ENCODE measurements around the gene STX11. TPM values are rescaled to one million over a fixed set of nuclear protein-coding genes. Genes with fewer than 3 reads are reported as not detected.

STX11 gene
- total RNA-seq, 1 experiment from 2014 or later: 1.3 TPM

- intact Hi-C loops (cut with micrococcal nuclease; ENCODE audit: unreplicated experiment): loop anchor here (2.0 kb wide), 1 partner anchor 14 kb away; no protein-coding TSS in a partner anchor
- Histone ChIP-seq H3K36me3 (ENCODE audit: control insufficient read depth, insufficient read depth, low read length) (no peaks in the 10 kb centered on the region), H3K27me3 (replicated peaks; ENCODE audit: control insufficient read depth, insufficient read depth, low read length) (no peaks in the 10 kb centered on the region), H3K9me3 (no peaks in the 10 kb centered on the region), H3K4me3 (ENCODE audit: low read depth, low read length) (no peak overlapping the region), H3K4me1 (no peaks in the 10 kb centered on the region)
- Mint-ChIP-seq H3K4me3 (ENCODE audit: unreplicated experiment) (no peak overlapping the region), H3K9me3 (ENCODE audit: unreplicated experiment) (no peaks in the 10 kb centered on the region), H3K36me3 (ENCODE audit: insufficient read depth, unreplicated experiment) (peaks cover 5% of the 10 kb centered on the region), H3K4me1 (ENCODE audit: low read depth, unreplicated experiment) (no peaks in the 10 kb centered on the region), H3K27ac (ENCODE audit: unreplicated experiment) (no peak overlapping the region), H3K27me3 (ENCODE audit: insufficient read depth, unreplicated experiment) (no peaks in the 10 kb centered on the region)
- no peak for DNase-seq
- ChIA-PET CTCF (no interaction called here), POLR2A (no interaction called here)
- TF ChIP-seq CTCF (IDR thresholded peaks at IDR 0.05; ENCODE audit: insufficient read depth in 1 of 2, low read depth in 1 of 2, low read length in 1 of 2, severe bottlenecking in 1 of 2, unreplicated experiment in 1 of 2): no peak
- BruUV-seq (replicated peaks): no TSS peak
Measured at GRCh38 chr6:144122861-144123260, 27.5 kb upstream of the STX11 start.

DNA sequence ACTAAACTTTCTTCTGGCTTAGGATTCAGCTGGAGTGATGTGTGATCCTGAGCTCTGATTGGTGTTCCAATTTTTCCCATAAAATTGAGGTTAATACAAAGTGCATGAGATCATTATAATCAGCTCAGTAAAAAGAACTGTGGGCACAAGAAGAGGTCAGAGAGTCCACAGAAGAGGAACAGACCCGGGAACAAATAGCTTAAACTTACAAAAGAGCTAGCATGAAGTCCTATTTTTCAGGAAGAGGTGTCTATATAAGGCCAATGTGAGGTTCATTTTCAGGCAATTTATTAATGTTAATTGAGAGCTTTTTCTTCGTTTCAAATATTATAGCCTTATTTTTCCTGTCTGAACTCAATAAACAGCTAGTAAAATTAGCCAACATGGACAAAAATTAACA lies 26.9 kb upstream of the STX11 start:
- no peak overlapping the region for H3K4me3 ChIP-seq (ENCODE audit: low read depth, low read length)
- Mint-ChIP-seq H3K4me1 (ENCODE audit: low read depth, unreplicated experiment) (no peaks in the 10 kb centered on the region), H3K4me3 (ENCODE audit: unreplicated experiment) (no peak overlapping the region), H3K27ac (ENCODE audit: unreplicated experiment) (no peak overlapping the region), H3K36me3 (ENCODE audit: insufficient read depth, unreplicated experiment) (peaks cover 5% of the 10 kb centered on the region), H3K9me3 (ENCODE audit: unreplicated experiment) (no peaks in the 10 kb centered on the region), H3K27me3 (ENCODE audit: insufficient read depth, unreplicated experiment) (no peaks in the 10 kb centered on the region)
- BruUV-seq (replicated peaks): no TSS peak
- H3K36me3 ChIP-seq (ENCODE audit: control insufficient read depth, insufficient read depth, low read length): no peaks in the 10 kb centered on the region
- intact Hi-C loops (cut with micrococcal nuclease; ENCODE audit: unreplicated experiment): loop anchor here (2.0 kb wide), 1 partner anchor 13 kb away; no protein-coding TSS in a partner anchor
- H3K27me3 ChIP-seq (replicated peaks; ENCODE audit: control insufficient read depth, insufficient read depth, low read length): no peaks in the 10 kb centered on the region
- no peaks in the 10 kb centered on the region for H3K4me1 ChIP-seq
- H3K9me3 ChIP-seq: no peaks in the 10 kb centered on the region
- POLR2A ChIA-PET: no interaction called here
- TF ChIP-seq CTCF (IDR thresholded peaks at IDR 0.05; ENCODE audit: insufficient read depth in 1 of 2, low read depth in 1 of 2, low read length in 1 of 2, severe bottlenecking in 1 of 2, unreplicated experiment in 1 of 2): no peak
- CTCF ChIA-PET: no interaction called here
- no peak for DNase-seq

DNA sequence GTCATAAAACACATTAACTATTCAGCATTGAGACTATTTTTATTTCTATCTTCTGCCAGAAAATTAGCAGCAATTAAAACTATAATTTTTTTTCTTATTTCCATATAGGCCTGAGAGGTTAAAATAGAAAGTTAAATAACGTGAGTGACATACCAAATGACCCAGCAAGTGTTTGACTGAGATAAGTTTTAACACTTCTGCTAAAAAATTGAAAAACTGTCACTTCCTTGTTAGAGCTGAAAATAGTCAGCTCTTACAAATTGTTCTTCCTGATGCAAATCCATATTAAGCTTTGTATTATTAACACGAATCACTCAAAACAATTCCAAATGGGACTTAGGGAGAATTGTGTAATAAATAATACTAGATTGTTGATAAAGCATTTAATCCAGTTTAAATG lies 26.5 kb upstream of the STX11 start:
- Mint-ChIP-seq H3K27me3 (ENCODE audit: insufficient read depth, unreplicated experiment) (no peaks in the 10 kb centered on the region), H3K36me3 (ENCODE audit: insufficient read depth, unreplicated experiment) (peaks cover 5% of the 10 kb centered on the region), H3K4me1 (ENCODE audit: low read depth, unreplicated experiment) (no peaks in the 10 kb centered on the region), H3K4me3 (ENCODE audit: unreplicated experiment) (no peak overlapping the region), H3K27ac (ENCODE audit: unreplicated experiment) (no peak overlapping the region), H3K9me3 (ENCODE audit: unreplicated experiment) (no peaks in the 10 kb centered on the region)
- ChIA-PET CTCF (no interaction called here), POLR2A (no interaction called here)
- intact Hi-C loops (cut with micrococcal nuclease; ENCODE audit: unreplicated experiment): loop anchor here (2.0 kb wide), 1 partner anchor 13 kb away; no protein-coding TSS in a partner anchor
- no TSS peak for BruUV-seq (replicated peaks)
- no peak for TF ChIP-seq CTCF (IDR thresholded peaks at IDR 0.05; ENCODE audit: insufficient read depth in 1 of 2, low read depth in 1 of 2, low read length in 1 of 2, severe bottlenecking in 1 of 2, unreplicated experiment in 1 of 2)
- Histone ChIP-seq H3K4me3 (ENCODE audit: low read depth, low read length) (no peak overlapping the region), H3K36me3 (ENCODE audit: control insufficient read depth, insufficient read depth, low read length) (no peaks in the 10 kb centered on the region), H3K9me3 (no peaks in the 10 kb centered on the region), H3K27me3 (replicated peaks; ENCODE audit: control insufficient read depth, insufficient read depth, low read length) (no peaks in the 10 kb centered on the region), H3K4me1 (no peaks in the 10 kb centered on the region)
- no peak for DNase-seq

Measured in Caco-2 (cell line).